Breast epithelium (tissue), 3 donors: Measurements from ENCODE around the gene PLPPR1.

ENCODE experiments used
- POLR2A ChIP-seq: fragments of 450-650 bp; IDR thresholded peaks from one replicate; pipeline ENCODE4 v1.6.1; 2016; ENCODE audit warnings: antibody characterized with exemption, mild to moderate bottlenecking, moderate library complexity
- TF ChIP-seq, protein P1 (sequence below), 3 donors: fragments of 450-650 bp; IDR thresholded peaks; one replicate each; pipeline ENCODE4 v1.5.1; 2016 to 2017; ENCODE audit warnings: antibody characterized with exemption in 3 of 3, mild to moderate bottlenecking in 3 of 3, moderate library complexity in 3 of 3

DNA sequence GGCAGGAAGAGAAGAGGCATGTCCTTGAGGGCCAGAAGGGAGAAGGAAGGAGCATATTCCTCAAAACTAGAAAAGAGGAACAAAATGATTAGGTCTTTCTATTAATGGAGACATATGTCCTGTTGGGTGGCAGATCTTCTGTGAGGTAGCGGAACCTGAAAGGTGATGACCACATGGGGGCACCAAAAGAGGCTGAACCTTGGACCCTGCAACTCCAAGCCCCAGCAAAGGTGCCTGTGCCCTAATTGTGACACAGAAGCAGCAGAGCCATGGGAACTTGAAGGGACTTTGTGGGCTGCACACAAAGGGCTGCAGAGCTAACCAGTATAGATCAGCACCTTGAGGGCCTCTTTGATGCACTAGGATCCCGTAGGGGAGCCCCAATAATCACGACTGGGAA is 198.3 kb downstream of the PLPPR1 start:
- TF ChIP-seq, protein P1, sequence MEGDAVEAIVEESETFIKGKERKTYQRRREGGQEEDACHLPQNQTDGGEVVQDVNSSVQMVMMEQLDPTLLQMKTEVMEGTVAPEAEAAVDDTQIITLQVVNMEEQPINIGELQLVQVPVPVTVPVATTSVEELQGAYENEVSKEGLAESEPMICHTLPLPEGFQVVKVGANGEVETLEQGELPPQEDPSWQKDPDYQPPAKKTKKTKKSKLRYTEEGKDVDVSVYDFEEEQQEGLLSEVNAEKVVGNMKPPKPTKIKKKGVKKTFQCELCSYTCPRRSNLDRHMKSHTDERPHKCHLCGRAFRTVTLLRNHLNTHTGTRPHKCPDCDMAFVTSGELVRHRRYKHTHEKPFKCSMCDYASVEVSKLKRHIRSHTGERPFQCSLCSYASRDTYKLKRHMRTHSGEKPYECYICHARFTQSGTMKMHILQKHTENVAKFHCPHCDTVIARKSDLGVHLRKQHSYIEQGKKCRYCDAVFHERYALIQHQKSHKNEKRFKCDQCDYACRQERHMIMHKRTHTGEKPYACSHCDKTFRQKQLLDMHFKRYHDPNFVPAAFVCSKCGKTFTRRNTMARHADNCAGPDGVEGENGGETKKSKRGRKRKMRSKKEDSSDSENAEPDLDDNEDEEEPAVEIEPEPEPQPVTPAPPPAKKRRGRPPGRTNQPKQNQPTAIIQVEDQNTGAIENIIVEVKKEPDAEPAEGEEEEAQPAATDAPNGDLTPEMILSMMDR (IDR thresholded peaks at IDR 0.05): no peak
- no peak for TF ChIP-seq POLR2A
